Ectodermal cell (in vitro differentiated cells): ENCODE results near the gene TEPSIN.

ENCODE experiments used
- H3K27ac ChIP-seq: 2 replicates; pipeline ENCODE4 v1.7.0; 2013; ENCODE audit warnings: mild to moderate bottlenecking, low read depth, low read length; ENCODE audit not compliant: insufficient read depth, poor library complexity, severe bottlenecking
- H3K27me3 ChIP-seq: 2 replicates; pipeline ENCODE4 v1.7.0; 2013; ENCODE audit warnings: mild to moderate bottlenecking, low read length; ENCODE audit not compliant: insufficient read depth, control insufficient read depth, poor library complexity, severe bottlenecking
- H3K36me3 ChIP-seq: one replicate; pipeline ENCODE4 v1.7.0; 2013; ENCODE audit warnings: low read length; ENCODE audit not compliant: control insufficient read depth, insufficient read depth
- H3K4me1 ChIP-seq: one replicate; pipeline ENCODE4 v1.7.0; 2013; ENCODE audit warnings: low read length; ENCODE audit not compliant: control insufficient read depth, insufficient read depth
- H3K4me3 ChIP-seq: 2 replicates; pipeline ENCODE4 v1.7.0; 2013; ENCODE audit warnings: low read depth, low read length, control low read depth; ENCODE audit not compliant: insufficient read depth
- H3K9me3 ChIP-seq: 2 replicates; pipeline ENCODE4 v1.7.0; 2013; ENCODE audit warnings: mild to moderate bottlenecking, low read length, moderate library complexity; ENCODE audit not compliant: control insufficient read depth
- whole genome bisulfite sequencing, 2 experiments: methylation state at CpG; one replicate each; pipeline ENCODE4 v1.1.7; 2013; ENCODE audit warnings: missing lambda C conversion rate in 2 of 2; 5-methylcytosine and 5-hydroxymethylcytosine counted together

The TEPSIN gene

GRCh38 chr17:81243333-81243664 is 4.4 kb upstream of the TEPSIN start:
- H3K4me1 ChIP-seq, result peaks cover 4% of the 10 kb centered on the region
- H3K9me3 ChIP-seq, result no peaks in the 10 kb centered on the region
- H3K4me3 ChIP-seq, result no peak overlapping the region
- 93 to 94% methylated on average over 10 of the region's 10 CpGs for WGBS, 2 experiments
- H3K27me3 ChIP-seq, result no peaks in the 10 kb centered on the region
- H3K27ac ChIP-seq, result no peak overlapping the region
- no peaks in the 10 kb centered on the region for H3K36me3 ChIP-seq

- WGBS, 2 experiments, result 89% methylated on average over 30 of the region's 33 CpGs
- H3K4me1 ChIP-seq, result peaks cover 9% of the 10 kb centered on the region
- no peak overlapping the region for H3K27ac ChIP-seq
- no peaks in the 10 kb centered on the region for H3K36me3 ChIP-seq
- H3K4me3 ChIP-seq, result no peak overlapping the region
- no peaks in the 10 kb centered on the region for H3K27me3 ChIP-seq
- no peaks in the 10 kb centered on the region for H3K9me3 ChIP-seq
Measured at GRCh38 chr17:81242421-81243332, 3.8 kb upstream of the TEPSIN start.

GRCh38 chr17:81241648-81242420 is 3.0 kb upstream of the TEPSIN start:
- WGBS, 2 experiments, result 66 to 69% methylated on average over 26 of the region's 26 CpGs

GRCh38 chr17:81241203-81241602 is 2.3 kb upstream of the TEPSIN start:
- H3K27me3 ChIP-seq, result no peaks in the 10 kb centered on the region
- 93% methylated on average over 10 of the region's 10 CpGs for WGBS, 2 experiments
- H3K9me3 ChIP-seq, result no peaks in the 10 kb centered on the region
- peaks cover 12% of the 10 kb centered on the region for H3K4me1 ChIP-seq
- no peak overlapping the region for H3K4me3 ChIP-seq
- H3K36me3 ChIP-seq, result no peaks in the 10 kb centered on the region
- no peak overlapping the region for H3K27ac ChIP-seq

More at GRCh38 chr17:81241648-81242420, 3.0 kb upstream of the TEPSIN start:
- H3K4me3 ChIP-seq, result no peak overlapping the region
- no peaks in the 10 kb centered on the region for H3K9me3 ChIP-seq
- H3K27ac ChIP-seq, result no peak overlapping the region
- no peaks in the 10 kb centered on the region for H3K36me3 ChIP-seq
- H3K4me1 ChIP-seq, result peaks cover 12% of the 10 kb centered on the region
- no peaks in the 10 kb centered on the region for H3K27me3 ChIP-seq

DNA sequence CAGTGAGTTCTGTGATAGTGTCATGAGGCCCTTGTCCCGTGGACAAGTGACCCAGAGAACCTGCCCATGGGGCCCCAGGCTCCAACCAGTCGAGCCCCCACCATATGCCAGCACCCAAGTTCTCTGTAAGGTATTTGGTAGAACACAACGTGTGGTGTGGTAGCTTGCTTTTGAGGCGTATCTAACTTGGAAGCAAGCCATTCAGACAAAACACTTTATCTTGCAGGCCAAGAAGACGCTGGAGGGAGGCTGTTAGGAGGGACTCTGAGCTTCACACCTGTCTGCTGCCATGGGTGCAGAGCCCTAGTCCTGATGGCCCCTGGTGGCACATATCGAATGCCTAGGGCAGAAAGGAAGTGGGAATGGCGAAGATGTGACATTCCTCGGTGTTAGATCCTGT is 1.9 kb upstream of the TEPSIN start:
- no peak overlapping the region for H3K4me3 ChIP-seq
- H3K36me3 ChIP-seq, result no peaks in the 10 kb centered on the region
- H3K27me3 ChIP-seq, result no peaks in the 10 kb centered on the region
- H3K4me1 ChIP-seq, result peaks cover 12% of the 10 kb centered on the region
- H3K9me3 ChIP-seq, result no peaks in the 10 kb centered on the region
- no peak overlapping the region for H3K27ac ChIP-seq
- 94% methylated on average over 8 of the region's 8 CpGs for WGBS, 2 experiments

DNA sequence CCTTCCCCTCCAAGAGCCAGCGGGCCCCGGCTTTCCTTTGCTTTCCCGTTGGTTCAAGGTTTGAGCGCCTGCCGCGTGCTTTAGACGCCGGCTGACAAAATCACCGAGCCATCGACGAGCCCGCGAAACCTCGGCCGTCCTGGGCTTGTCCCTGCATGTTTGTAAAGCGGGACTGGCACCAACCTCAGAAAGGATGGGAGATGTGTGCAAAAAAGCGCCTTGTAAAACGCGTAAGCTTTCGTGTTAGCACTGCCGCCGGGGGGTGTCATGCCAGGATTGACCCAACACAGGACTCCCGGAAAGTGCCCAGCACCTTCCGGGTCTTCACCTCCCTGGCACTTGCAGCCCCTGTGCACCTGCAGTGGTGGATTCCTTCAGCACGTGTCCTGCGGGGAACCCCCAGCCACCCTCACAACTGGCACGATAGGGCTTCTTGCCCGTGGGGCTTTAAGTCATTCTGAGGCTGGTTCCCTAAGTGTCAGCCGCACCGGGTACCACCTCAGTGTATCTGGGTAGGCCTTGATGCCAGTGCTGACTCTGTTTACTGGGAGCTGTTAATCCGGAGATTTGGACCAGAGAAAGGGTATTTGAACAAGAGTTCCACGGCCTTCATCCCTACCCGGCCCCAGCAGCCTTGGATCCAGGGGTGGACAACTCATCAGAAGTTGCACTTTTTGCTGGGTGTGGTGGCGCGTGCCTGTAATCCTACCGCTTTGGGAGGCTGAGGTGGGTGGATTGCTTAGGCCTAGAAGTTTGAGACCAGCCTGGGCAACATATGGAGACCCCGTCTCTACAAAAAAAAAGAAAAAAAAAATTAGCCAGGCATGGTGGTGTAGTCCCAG is 1.1 kb upstream of the TEPSIN start:
- Histone ChIP-seq H3K4me3 (peak overlapping the region; percentile 96), H3K27me3 (no peaks in the 10 kb centered on the region), H3K36me3 (no peaks in the 10 kb centered on the region), H3K27ac (no peak overlapping the region), H3K9me3 (no peaks in the 10 kb centered on the region), H3K4me1 (peaks cover 12% of the 10 kb centered on the region)
- 21 to 22% methylated on average over 37 of the region's 37 CpGs for WGBS, 2 experiments

GRCh38 chr17:81238490-81238814 is 403 bp downstream of the TEPSIN start:
- peak overlapping the region; percentile 96 for H3K4me3 ChIP-seq
- no peak overlapping the region for H3K27ac ChIP-seq
- H3K9me3 ChIP-seq, result no peaks in the 10 kb centered on the region
- H3K36me3 ChIP-seq, result no peaks in the 10 kb centered on the region
- WGBS, 2 experiments, result 1% methylated on average over 26 of the region's 26 CpGs
- no peaks in the 10 kb centered on the region for H3K27me3 ChIP-seq
- peaks cover 12% of the 10 kb centered on the region for H3K4me1 ChIP-seq

DNA sequence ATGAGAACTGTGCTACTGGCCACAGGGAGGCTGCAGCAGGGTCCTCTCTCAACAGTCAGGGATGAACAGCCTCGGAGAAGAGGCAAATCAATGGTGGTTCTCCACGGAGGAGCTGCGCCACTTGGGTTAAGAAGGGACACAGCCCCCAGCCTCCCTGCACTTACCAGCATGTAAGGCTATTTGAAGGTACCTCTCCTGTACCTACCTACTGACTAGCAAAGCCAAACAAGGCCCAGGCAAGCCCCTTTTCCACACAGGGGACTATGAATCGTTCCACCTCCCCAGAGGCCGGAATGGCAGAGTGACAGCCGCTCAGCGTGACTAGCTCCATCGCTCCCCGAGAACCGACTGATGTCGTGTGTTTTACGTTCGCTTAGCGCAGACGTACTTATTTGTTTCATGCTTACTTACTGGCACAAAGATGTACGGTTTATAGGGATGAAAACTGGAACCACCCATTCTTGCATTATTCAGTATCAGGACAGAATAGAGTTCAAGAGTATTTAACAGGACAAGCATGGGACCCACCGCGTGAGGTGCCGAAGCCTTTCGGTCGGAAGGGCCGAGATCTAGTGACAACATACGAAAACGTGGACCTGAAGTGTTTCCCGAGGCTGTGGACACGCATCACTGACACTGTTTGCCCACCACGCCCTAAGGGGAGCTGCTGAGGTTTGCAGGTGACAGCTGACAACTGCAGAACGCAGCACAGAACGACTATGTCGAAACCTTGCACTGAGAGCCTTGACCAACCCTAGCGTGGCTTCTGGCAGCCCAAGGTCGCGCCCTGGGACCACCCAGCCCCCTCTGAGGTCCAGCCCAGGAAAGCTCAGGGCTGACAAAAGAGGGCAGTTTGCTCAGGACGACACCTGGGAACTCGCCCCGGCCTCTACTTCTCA is 1.0 kb downstream of the TEPSIN start:
- Histone ChIP-seq H3K27ac (no peak overlapping the region), H3K4me1 (peaks cover 12% of the 10 kb centered on the region), H3K36me3 (no peaks in the 10 kb centered on the region), H3K4me3 (peak overlapping the region; percentile 96), H3K27me3 (no peaks in the 10 kb centered on the region), H3K9me3 (no peaks in the 10 kb centered on the region)
- 69 to 70% methylated on average over 36 of the region's 36 CpGs for WGBS, 2 experiments

GRCh38 chr17:81236784-81237183 is 2.1 kb downstream of the TEPSIN start:
- Histone ChIP-seq H3K4me1 (peaks cover 12% of the 10 kb centered on the region), H3K27me3 (no peaks in the 10 kb centered on the region), H3K36me3 (no peaks in the 10 kb centered on the region), H3K4me3 (no peak overlapping the region), H3K27ac (no peak overlapping the region), H3K9me3 (no peaks in the 10 kb centered on the region)
- 96% methylated on average over 21 of the region's 21 CpGs for WGBS, 2 experiments
